ENCODE data around the gene HES7. TPM values are rescaled to one million over a fixed set of nuclear protein-coding genes. Genes with fewer than 3 reads are reported as not detected.
"Not testable (repeated sequence)": the region's sequence is repeated elsewhere in the genome, so short reads cannot be mapped to it uniquely, and the experiment has no call there.

The HES7 gene
- total RNA-seq (1 to 10 TPM; 1.6 to 1.8 TPM), polyA plus RNA-seq (not detected)

- Histone ChIP-seq H3K27me3 (ENCODE audit: insufficient read depth, low read length, poor library complexity, severe bottlenecking) (peaks cover 7% of the 10 kb centered on the region), H3K4me3 (ENCODE audit: low read length) (peak within 1 kb of the TSS; percentile 91), H3K36me3 (ENCODE audit: insufficient read depth, low read length) (no peaks in the 10 kb centered on the region), H3K4me1 (ENCODE audit: insufficient read depth, low read length) (peaks cover 57% of the 10 kb centered on the region), H3K27ac (ENCODE audit: low read depth, low read length) (no peak within 1 kb of the TSS), H3K9me3 (ENCODE audit: low read length) (no peaks in the 10 kb centered on the region)
- peak within 1 kb of the TSS; percentile 33 to 86 (median 82) for H3K27ac Mint-ChIP-seq
- ChIA-PET POLR2A (interaction anchor here (0.5 to 2.4 kb wide), 7 partner anchors 15 to 258 kb away, joined by 3 to 9 read pairs (median 4); partner anchors contain the start of gene CTC1), CTCF (interaction anchor here (0.6 to 2.7 kb wide), 11 partner anchors 9 to 124 kb away, joined by 3 to 19 read pairs (median 4); partner anchors contain the start of gene CTC1)
- H3K9me3 Mint-ChIP-seq = peaks cover 0 to 16% (median 7%) of the 10 kb centered on the region in 5 donors
- H3K27me3 Mint-ChIP-seq = peaks cover 25 to 52% of the 10 kb centered on the region in 2 donors
- peaks cover 63 to 78% (median 74%) of the 10 kb centered on the region in 3 donors for H3K4me1 Mint-ChIP-seq
- H3K36me3 Mint-ChIP-seq = peaks cover 0 to 20% (median 0%) of the 10 kb centered on the region in 3 donors
- no peak for DNase-seq
- H3K4me3 Mint-ChIP-seq = peak within 1 kb of the TSS; percentile 84 to 94 (median 90)
Observed at GRCh38 chr17:8123695-8124349, at the start of gene HES7. Gene HES7, minus strand, starts transcription at chr17:8124106. Its CDS starts 22 bp downstream, at chr17:8124084.

DNA sequence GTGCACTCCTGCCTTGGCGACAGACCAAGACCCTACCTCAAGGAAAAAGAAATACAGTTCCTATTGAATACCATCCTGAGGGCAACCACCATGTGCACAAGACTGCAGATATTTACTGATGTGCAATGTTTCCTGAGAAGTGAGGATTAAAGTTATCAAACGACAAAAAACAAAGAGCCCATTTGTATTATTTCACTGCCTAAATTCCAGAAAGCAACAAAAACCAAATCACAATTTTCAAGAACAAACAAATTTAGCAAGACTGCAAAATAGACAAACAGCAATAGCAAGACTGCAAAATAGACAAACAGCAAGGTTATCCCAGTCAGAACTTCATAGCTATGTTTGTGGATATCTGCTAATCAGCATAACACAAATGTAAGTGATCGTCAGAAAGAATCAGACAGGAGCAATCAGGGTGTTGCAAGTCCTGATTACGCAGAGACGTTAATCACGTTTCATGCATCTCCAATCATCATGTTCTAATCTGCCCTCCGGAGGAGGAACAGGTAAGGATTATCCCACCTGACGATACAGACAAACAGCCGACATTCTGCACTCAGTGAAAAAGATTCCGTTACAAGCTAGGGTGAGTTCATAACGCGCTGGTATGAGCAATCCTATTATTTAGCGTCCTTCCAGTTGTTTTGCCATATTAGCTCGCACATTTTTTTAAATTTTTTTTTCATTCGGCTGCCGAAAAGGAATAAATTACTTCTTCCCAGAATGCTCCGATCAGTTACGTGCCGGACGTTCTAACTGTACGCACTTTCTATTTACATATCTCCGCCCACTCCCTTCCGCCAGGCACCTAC lies 49.4 kb upstream of the HES7 start:
- POLR2A ChIA-PET = interaction anchor here (0.5 to 1.7 kb wide), 18 partner anchors 10 to 486 kb away, joined by 3 to 46 read pairs (median 7); partner anchors contain the start of genes AURKB, BORCS6, CTC1 and PER1
- peaks cover 0 to 7% (median 0%) of the 10 kb centered on the region in 3 donors for H3K36me3 Mint-ChIP-seq
- peak overlapping the region; percentile 57 for H3K4me3 ChIP-seq (ENCODE audit: low read length)
- peak; percentile 60 to 92 (median 89) for DNase-seq
- CTCF ChIA-PET = interaction anchor here (1.0 to 3.7 kb wide), 11 partner anchors 9 to 63 kb away, joined by 3 to 19 read pairs (median 6); partner anchors contain the start of gene BORCS6
- H3K9me3 Mint-ChIP-seq = no peaks in the 10 kb centered on the region
- H3K27ac ChIP-seq (ENCODE audit: low read depth, low read length) = peak overlapping the region; percentile 98
- no peaks in the 10 kb centered on the region for H3K36me3 ChIP-seq (ENCODE audit: insufficient read depth, low read length)
- peaks cover 0 to 5% of the 10 kb centered on the region in 2 donors for H3K27me3 Mint-ChIP-seq
- peak overlapping the region; percentile 86 to 95 (median 90) for H3K4me3 Mint-ChIP-seq
- H3K4me1 ChIP-seq (ENCODE audit: insufficient read depth, low read length) = peaks cover 44% of the 10 kb centered on the region
- H3K27ac Mint-ChIP-seq = peak overlapping the region; percentile 99 to 100 (median 100)
- H3K27me3 ChIP-seq (ENCODE audit: insufficient read depth, low read length, poor library complexity, severe bottlenecking) = no peaks in the 10 kb centered on the region
- H3K4me1 Mint-ChIP-seq = peaks cover 37 to 55% (median 51%) of the 10 kb centered on the region in 3 donors
- H3K9me3 ChIP-seq (ENCODE audit: low read length) = no peaks in the 10 kb centered on the region

GRCh38 chr17:8170186-8170585 lies 46.3 kb upstream of the HES7 start:
- ChIA-PET POLR2A (interaction anchor here (0.6 to 1.5 kb wide), 2 partner anchors 31 to 77 kb away, joined by 3 to 5 read pairs; no protein-coding TSS in a partner anchor), CTCF (interaction anchor here (1.0 to 1.3 kb wide), 3 partner anchors 10 to 32 kb away, joined by 3 read pairs; no protein-coding TSS in a partner anchor)
- not testable (repeated sequence) for H3K27me3 Mint-ChIP-seq; DNase-seq; H3K27ac Mint-ChIP-seq; H3K4me3 ChIP-seq (ENCODE audit: low read length); H3K36me3 Mint-ChIP-seq; H3K9me3 Mint-ChIP-seq; H3K36me3 ChIP-seq (ENCODE audit: insufficient read depth, low read length); H3K27me3 ChIP-seq (ENCODE audit: insufficient read depth, low read length, poor library complexity, severe bottlenecking); H3K4me3 Mint-ChIP-seq; H3K9me3 ChIP-seq (ENCODE audit: low read length); H3K27ac ChIP-seq (ENCODE audit: low read depth, low read length)
- H3K4me1 Mint-ChIP-seq = peaks cover 26 to 39% (median 31%) of the 10 kb centered on the region in 3 donors
- peaks cover 27% of the 10 kb centered on the region for H3K4me1 ChIP-seq (ENCODE audit: insufficient read depth, low read length)

DNA sequence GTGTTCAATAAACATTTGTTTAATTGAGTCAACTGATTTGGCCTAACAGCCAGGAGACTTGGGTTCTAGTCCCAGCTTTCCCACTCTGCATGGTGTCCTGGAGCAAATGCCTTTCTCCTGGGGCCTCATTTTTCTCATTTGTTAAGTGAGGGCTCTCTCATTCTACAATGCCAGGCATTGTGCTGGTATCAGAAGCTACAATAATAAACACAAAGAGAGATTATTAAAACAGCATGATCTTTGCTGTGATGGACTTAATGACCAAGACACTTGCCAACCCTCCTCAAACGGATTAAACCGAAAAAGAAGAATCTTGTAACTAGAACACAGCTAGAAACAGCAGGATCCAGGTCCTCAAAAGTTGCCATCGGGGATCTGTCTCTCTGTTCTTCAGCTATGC lies 43.6 kb upstream of the HES7 start:
- no peak for DNase-seq
- Mint-ChIP-seq H3K27me3 (peaks cover 0 to 4% of the 10 kb centered on the region in 2 donors), H3K4me1 (peaks cover 27 to 35% (median 28%) of the 10 kb centered on the region in 3 donors), H3K27ac (no peak overlapping the region), H3K36me3 (no peaks in the 10 kb centered on the region), H3K4me3 (no peak overlapping the region), H3K9me3 (no peaks in the 10 kb centered on the region)
- H3K4me3 ChIP-seq (ENCODE audit: low read length) = no peak overlapping the region
- no peaks in the 10 kb centered on the region for H3K36me3 ChIP-seq (ENCODE audit: insufficient read depth, low read length)
- H3K4me1 ChIP-seq (ENCODE audit: insufficient read depth, low read length) = peaks cover 26% of the 10 kb centered on the region
- no peak overlapping the region for H3K27ac ChIP-seq (ENCODE audit: low read depth, low read length)
- POLR2A ChIA-PET = interaction anchor here (1.1 kb wide), 1 partner anchor 11 kb away, joined by 4 read pairs; no protein-coding TSS in a partner anchor
- CTCF ChIA-PET = interaction anchor here (0.7 to 1.8 kb wide), 5 partner anchors 9 to 74 kb away, joined by 3 to 8 read pairs (median 3); no protein-coding TSS in a partner anchor
- no peaks in the 10 kb centered on the region for H3K27me3 ChIP-seq (ENCODE audit: insufficient read depth, low read length, poor library complexity, severe bottlenecking)
- no peaks in the 10 kb centered on the region for H3K9me3 ChIP-seq (ENCODE audit: low read length)

DNA sequence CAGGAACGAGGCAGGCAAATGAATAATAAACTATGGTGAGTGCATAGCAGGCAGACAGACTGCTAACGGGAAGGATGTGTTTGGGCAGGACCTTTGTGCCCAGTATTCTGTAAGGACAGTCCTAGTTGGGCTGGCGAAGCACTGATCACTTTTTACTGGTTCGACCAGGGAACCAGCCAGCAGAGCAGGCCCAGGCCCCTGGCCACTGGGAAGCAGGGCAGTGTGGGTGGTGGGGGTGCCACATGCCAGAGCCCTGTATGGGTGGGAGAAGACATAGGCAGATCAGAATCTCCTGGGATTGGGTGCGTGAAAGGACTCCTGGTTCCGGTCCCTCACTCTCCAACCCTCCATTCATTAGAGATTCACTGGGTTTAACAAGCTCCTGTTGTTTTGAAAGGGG lies 42.8 kb upstream of the HES7 start:
- DNase-seq = no peak
- no peaks in the 10 kb centered on the region for H3K9me3 Mint-ChIP-seq
- POLR2A ChIA-PET = interaction anchor here (1.1 kb wide), 1 partner anchor 10 kb away, joined by 4 read pairs; no protein-coding TSS in a partner anchor
- peaks cover 0 to 4% of the 10 kb centered on the region in 2 donors for H3K27me3 Mint-ChIP-seq
- Histone ChIP-seq H3K4me3 (ENCODE audit: low read length) (no peak overlapping the region), H3K27ac (ENCODE audit: low read depth, low read length) (no peak overlapping the region), H3K4me1 (ENCODE audit: insufficient read depth, low read length) (peaks cover 25% of the 10 kb centered on the region), H3K36me3 (ENCODE audit: insufficient read depth, low read length) (peaks cover 7% of the 10 kb centered on the region), H3K9me3 (ENCODE audit: low read length) (no peaks in the 10 kb centered on the region), H3K27me3 (ENCODE audit: insufficient read depth, low read length, poor library complexity, severe bottlenecking) (no peaks in the 10 kb centered on the region)
- peaks cover 26 to 34% (median 27%) of the 10 kb centered on the region in 3 donors for H3K4me1 Mint-ChIP-seq
- CTCF ChIA-PET = interaction anchor here (1.2 to 1.8 kb wide), 2 partner anchors 8 to 10 kb away, joined by 3 to 8 read pairs; no protein-coding TSS in a partner anchor
- peaks cover 0 to 6% (median 0%) of the 10 kb centered on the region in 3 donors for H3K36me3 Mint-ChIP-seq
- H3K4me3 Mint-ChIP-seq = no peak overlapping the region
- H3K27ac Mint-ChIP-seq = peak overlapping the region in 1 of 8 donors; percentile 61

GRCh38 chr17:8164815-8165131 lies 40.9 kb upstream of the HES7 start:
- peak in 1 of 5 donors; percentile 46 for DNase-seq
- peak overlapping the region; percentile 49 for H3K4me3 ChIP-seq (ENCODE audit: low read length)
- peaks cover 45 to 54% (median 46%) of the 10 kb centered on the region in 3 donors for H3K4me1 Mint-ChIP-seq

More at GRCh38 chr17:8164815-8165131, 40.9 kb upstream of the HES7 start:
- POLR2A ChIA-PET = interaction anchor here (1.1 to 3.2 kb wide), 8 partner anchors 9 to 83 kb away, joined by 3 to 46 read pairs (median 6); partner anchors contain the start of genes CTC1 and PER1
- Mint-ChIP-seq H3K36me3 (peaks cover 0 to 25% (median 8%) of the 10 kb centered on the region in 3 donors), H3K4me3 (peak overlapping the region; percentile 84 to 95 (median 88)), H3K9me3 (no peaks in the 10 kb centered on the region), H3K27ac (peak overlapping the region; percentile 94 to 100 (median 98)), H3K27me3 (peaks cover 0 to 4% of the 10 kb centered on the region in 2 donors)
- CTCF ChIA-PET = interaction anchor here (1.1 to 1.5 kb wide), 2 partner anchors 9 to 26 kb away, joined by 4 to 10 read pairs; no protein-coding TSS in a partner anchor
- peaks cover 43% of the 10 kb centered on the region for H3K4me1 ChIP-seq (ENCODE audit: insufficient read depth, low read length)
- no peaks in the 10 kb centered on the region for H3K27me3 ChIP-seq (ENCODE audit: insufficient read depth, low read length, poor library complexity, severe bottlenecking)
- H3K36me3 ChIP-seq (ENCODE audit: insufficient read depth, low read length) = peaks cover 21% of the 10 kb centered on the region
- H3K9me3 ChIP-seq (ENCODE audit: low read length) = no peaks in the 10 kb centered on the region
- peak overlapping the region; percentile 80 for H3K27ac ChIP-seq (ENCODE audit: low read depth, low read length)
